Hepatocyte (in vitro differentiated cells): Measurements from ENCODE around the gene FAM78A. TPM values are rescaled to one million over a fixed set of nuclear protein-coding genes. Genes with fewer than 3 reads are reported as not detected.
"Not testable (repeated sequence)": the region's sequence is repeated elsewhere in the genome, so short reads cannot be mapped to it uniquely, and the experiment has no call there.

Source experiments
- DNase-seq: peaks from one replicate; pipeline ENCODE4 v3.0.0-alpha.2; 2016; ENCODE audit warnings: low spot score
- H2AFZ ChIP-seq: fragments of 200-600 bp; sonication (generic); 2 replicates; pipeline ENCODE4 v1.6.0; 2016; ENCODE audit warnings: antibody characterized with exemption, mild to moderate bottlenecking
- H3K27ac ChIP-seq: fragments of 200-600 bp; sonication (generic); 2 replicates; pipeline ENCODE4 v1.5.1; 2016; ENCODE audit warnings: mild to moderate bottlenecking
- H3K27me3 ChIP-seq: fragments of 200-600 bp; sonication (generic); 2 replicates; pipeline ENCODE4 v1.6.1; 2016
- H3K36me3 ChIP-seq: fragments of 200-600 bp; sonication (generic); replicated peaks from 2 replicates; pipeline ENCODE4 v1.5.1; 2016; ENCODE audit warnings: low read depth; ENCODE audit not compliant: insufficient read depth
- H3K4me1 ChIP-seq: fragments of 200-600 bp; sonication (generic); 2 replicates; pipeline ENCODE4 v1.5.1; 2016; ENCODE audit warnings: mild to moderate bottlenecking, moderate library complexity; ENCODE audit not compliant: insufficient read depth
- H3K4me2 ChIP-seq: fragments of 200-600 bp; sonication (generic); 2 replicates; pipeline ENCODE4 v1.6.0; 2016
- H3K4me3 ChIP-seq: fragments of 200-600 bp; sonication (generic); 2 replicates; pipeline ENCODE4 v1.5.1; 2016; ENCODE audit warnings: mild to moderate bottlenecking
- H3K79me2 ChIP-seq: fragments of 200-600 bp; sonication (generic); 2 replicates; pipeline ENCODE4 v1.6.0; 2017; ENCODE audit warnings: mild to moderate bottlenecking
- H3K9me2 ChIP-seq: fragments of 200-600 bp; sonication (generic); replicated peaks from 2 replicates; pipeline ENCODE4 v1.6.0; 2017; ENCODE audit warnings: mild to moderate bottlenecking; ENCODE audit not compliant: insufficient read depth
- H3K9me3 ChIP-seq: fragments of 200-600 bp; sonication (generic); 2 replicates; pipeline ENCODE4 v1.5.1; 2016; ENCODE audit warnings: low read depth, mild to moderate bottlenecking
- H4K20me1 ChIP-seq: fragments of 200-600 bp; sonication (generic); 2 replicates; pipeline ENCODE4 v1.6.0; 2016; ENCODE audit warnings: mild to moderate bottlenecking; ENCODE audit not compliant: insufficient read depth, poor library complexity, severe bottlenecking
- CTCF ChIP-seq: fragments of 200-600 bp; sonication (generic); IDR thresholded peaks from 2 replicates; pipeline ENCODE4 v1.5.1; 2016; ENCODE audit warnings: antibody characterized with exemption, mild to moderate bottlenecking; ENCODE audit not compliant: poor library complexity
- EZH2 ChIP-seq: fragments of 200-600 bp; sonication (generic); IDR thresholded peaks from 2 replicates; pipeline ENCODE4 v1.6.1; 2016; ENCODE audit warnings: antibody characterized with exemption, mild to moderate bottlenecking, borderline replicate concordance
- EZH2phosphoT487 ChIP-seq: fragments of 200-600 bp; sonication (generic); IDR thresholded peaks from one replicate; pipeline ENCODE4 v1.6.1; 2018; ENCODE audit warnings: antibody characterized with exemption, mild to moderate bottlenecking, low read depth, moderate library complexity; ENCODE audit not compliant: unreplicated experiment, severe bottlenecking
- WGBS: methylation state at CpG from one replicate; pipeline ENCODE4 v1.1.6; 2016; ENCODE audit warnings: low lambda C conversion rate; ENCODE audit errors: missing lambda C conversion rate; 5-methylcytosine and 5-hydroxymethylcytosine counted together
- polyA plus RNA-seq: library from polyadenylated mRNA; unstranded; fragments of >200 nt; fragmentation: Nextera tagmentation; extraction: Ambion mirVana; gene quantifications from 2 replicates; pipeline ENCODE4 v1.2.1, GENCODE V29; 2016
- total RNA-seq: library from RNA; depleted of rRNA; stranded (reverse); fragments of >200 nt; gene quantifications from 2 replicates; pipeline ENCODE4 v1.2.3, GENCODE V29; 2014

FAM78A gene
- total and polyA plus RNA-seq, 2 experiments from 2014 or later = 0.27 TPM; not detected in 1

GRCh38 chr9:131216806-131217205, 59.5 kb downstream of the FAM78A start:
- no peaks in the 10 kb centered on the region for H3K79me2 ChIP-seq
- no peaks in the 10 kb centered on the region for H3K9me3 ChIP-seq
- H3K27me3 ChIP-seq = no peaks in the 10 kb centered on the region
- H3K27ac ChIP-seq = no peak overlapping the region
- H4K20me1 ChIP-seq = no peaks in the 10 kb centered on the region
- H3K36me3 ChIP-seq = no peaks in the 10 kb centered on the region
- H3K4me1 ChIP-seq = no peaks in the 10 kb centered on the region
- no peak for DNase-seq
- H2AFZ ChIP-seq = no peak overlapping the region
- H3K9me2 ChIP-seq = no peaks in the 10 kb centered on the region
- H3K4me2 ChIP-seq = no peak overlapping the region
- no peak overlapping the region for H3K4me3 ChIP-seq
- TF ChIP-seq EZH2 (no peak), CTCF (no peak), EZH2phosphoT487 (no peak)
- 93% methylated on average over 4 of the region's 4 CpGs for WGBS

GRCh38 chr9:131214876-131215275, 61.4 kb downstream of the FAM78A start:
- H3K79me2 ChIP-seq = no peaks in the 10 kb centered on the region
- no peaks in the 10 kb centered on the region for H3K9me2 ChIP-seq
- H3K27me3 ChIP-seq = no peaks in the 10 kb centered on the region
- H3K4me2 ChIP-seq = no peak overlapping the region
- WGBS = 97% methylated on average over 4 of the region's 4 CpGs
- no peaks in the 10 kb centered on the region for H3K9me3 ChIP-seq
- DNase-seq = no peak
- no peaks in the 10 kb centered on the region for H3K4me1 ChIP-seq
- no peaks in the 10 kb centered on the region for H3K36me3 ChIP-seq
- no peak overlapping the region for H2AFZ ChIP-seq
- H4K20me1 ChIP-seq = no peaks in the 10 kb centered on the region
- no peak overlapping the region for H3K4me3 ChIP-seq
- H3K27ac ChIP-seq = no peak overlapping the region
- TF ChIP-seq CTCF = no peak
- TF ChIP-seq EZH2 = no peak
- no peak for TF ChIP-seq EZH2phosphoT487

GRCh38 chr9:131214286-131214856, 61.9 kb downstream of the FAM78A start:
- no peak for TF ChIP-seq CTCF
- no peak for TF ChIP-seq EZH2phosphoT487
- no peak for TF ChIP-seq EZH2
- Histone ChIP-seq H3K9me2 (no peaks in the 10 kb centered on the region), H3K4me1 (no peaks in the 10 kb centered on the region), H2AFZ (no peak overlapping the region), H3K9me3 (no peaks in the 10 kb centered on the region), H3K79me2 (no peaks in the 10 kb centered on the region), H3K36me3 (no peaks in the 10 kb centered on the region), H3K4me2 (no peak overlapping the region), H4K20me1 (no peaks in the 10 kb centered on the region), H3K4me3 (no peak overlapping the region), H3K27me3 (no peaks in the 10 kb centered on the region), H3K27ac (no peak overlapping the region)
- 89% methylated on average over 7 of the region's 7 CpGs for whole genome bisulfite sequencing
- DNase-seq = no peak

- not testable (repeated sequence) for H3K79me2 ChIP-seq, H3K36me3 ChIP-seq, H3K27me3 ChIP-seq, H3K4me3 ChIP-seq, H3K4me1 ChIP-seq, DNase-seq, H3K9me3 ChIP-seq, H2AFZ ChIP-seq, H4K20me1 ChIP-seq, H3K9me2 ChIP-seq, H3K4me2 ChIP-seq, H3K27ac ChIP-seq
- 93% methylated on average over 4 of the region's 4 CpGs for WGBS
Measured at GRCh38 chr9:131211920-131212319, 64.4 kb downstream of the FAM78A start.

Other genes with a start within 250 kb of the FAM78A start
- gene AIF1L, start 180.0 kb downstream of the FAM78A start, total RNA-seq = 4.2 and 5.3 TPM in 2 replicates
- gene AIF1L, start 180.0 kb downstream of the FAM78A start, polyA plus RNA-seq = 6.0 and 6.3 TPM in 2 replicates
- gene NUP214, start 150.9 kb downstream of the FAM78A start, total RNA-seq = 18.1 and 28.5 TPM in 2 replicates
- gene NUP214, start 150.9 kb downstream of the FAM78A start, polyA plus RNA-seq = 13.7 and 16.5 TPM in 2 replicates
- 0.20 TPM in 1 of 2 replicates, not detected in the other for gene PLPP7, start 13.2 kb upstream of the FAM78A start, total RNA-seq
- 0.46 and 0.92 TPM in 2 replicates for gene PLPP7, start 13.2 kb upstream of the FAM78A start, polyA plus RNA-seq
- 76.8 and 118 TPM in 2 replicates for gene PRRC2B, start 117.6 kb upstream of the FAM78A start, total RNA-seq
- 44.6 and 48.2 TPM in 2 replicates for gene PRRC2B, start 117.6 kb upstream of the FAM78A start, polyA plus RNA-seq
- 27.4 and 35.3 TPM in 2 replicates for gene POMT1, start 226.4 kb upstream of the FAM78A start, total RNA-seq
- 34.4 and 44.8 TPM in 2 replicates for gene POMT1, start 226.4 kb upstream of the FAM78A start, polyA plus RNA-seq